NCI-H2196 treated with DMSO at 0.1 percent for 48 hours (cell line): ENCODE data around the gene DGKG.

ENCODE experiments used
- DNase-seq: peaks from one replicate; lab custom pipeline; 2025; ENCODE audit not compliant: unreplicated experiment; lab: John Stamatoyannopoulos, UW

Gene DGKG

DNA sequence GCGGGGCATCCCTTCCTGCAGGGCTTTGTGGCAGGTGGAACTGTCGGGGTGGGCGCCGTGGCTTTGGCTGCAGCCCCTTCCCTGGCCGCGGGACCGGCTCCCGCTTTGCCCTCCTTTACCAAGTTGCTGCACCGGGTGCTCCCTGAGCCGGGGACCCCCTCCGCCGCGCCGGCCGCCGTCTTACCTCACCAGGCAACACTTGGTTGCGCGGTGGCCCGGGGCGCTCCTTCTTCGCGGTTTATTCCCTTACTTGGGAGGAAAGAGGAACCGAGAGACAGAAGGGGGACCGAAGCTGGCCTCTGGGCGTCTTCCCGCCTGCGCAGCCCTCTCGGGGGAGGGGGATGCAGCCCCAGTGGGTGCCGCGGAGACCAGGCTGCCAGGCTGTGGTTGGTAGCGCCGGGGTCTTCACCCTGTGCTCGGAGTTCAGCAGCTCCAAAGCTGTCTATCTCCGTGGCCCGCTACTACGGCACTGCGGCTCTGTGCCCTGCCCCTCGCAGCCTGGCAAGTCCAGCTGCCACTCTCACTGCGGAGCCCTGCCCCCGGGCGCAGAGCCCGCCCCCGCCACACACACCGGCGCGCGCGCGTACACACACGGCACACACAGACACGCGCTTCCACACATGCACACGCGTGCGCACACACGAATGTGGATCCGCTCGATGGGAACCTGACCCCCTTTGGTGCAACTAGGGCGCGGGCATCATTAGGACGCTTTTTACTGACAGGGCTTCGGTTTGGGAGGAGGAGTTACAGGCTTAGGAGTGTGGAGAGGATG lies at the start of gene DGKG:
Gene DGKG (minus strand): TSS at position 473 of the 775 bp plus-strand sequence. CDS start 41,775 bp downstream, outside the sequence.
- no peak for DNase-seq

- no peak for DNase-seq
Measured at GRCh38 chr3:186411089-186411488, 49.1 kb upstream of the DGKG start.

GRCh38 chr3:186406669-186407635 lies 44.9 kb upstream of the DGKG start:
- DNase-seq = no peak

DNA sequence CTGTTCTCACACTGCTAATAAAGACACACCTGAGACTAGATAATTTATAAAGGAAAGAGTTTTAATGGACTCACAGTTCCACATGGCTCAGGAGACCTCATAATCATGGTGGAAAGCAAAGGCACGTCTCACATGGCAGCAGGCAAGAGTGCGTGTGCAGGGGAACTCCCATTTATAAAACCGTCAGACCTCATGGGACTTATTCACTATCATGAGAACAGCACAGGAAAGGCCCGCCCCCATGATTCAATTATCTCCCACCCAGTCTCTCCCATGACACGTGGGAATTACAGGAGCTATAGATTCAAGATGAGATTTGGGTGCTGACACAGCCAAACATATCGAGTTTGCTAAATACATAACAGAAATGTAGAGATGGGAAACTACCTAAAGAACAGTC lies 39.5 kb upstream of the DGKG start:
- DNase-seq = no peak

- no peak for DNase-seq
Measured at GRCh38 chr3:186400662-186401061, 38.6 kb upstream of the DGKG start.

GRCh38 chr3:186400026-186400425 lies 38.0 kb upstream of the DGKG start:
- no peak for DNase-seq

DNA sequence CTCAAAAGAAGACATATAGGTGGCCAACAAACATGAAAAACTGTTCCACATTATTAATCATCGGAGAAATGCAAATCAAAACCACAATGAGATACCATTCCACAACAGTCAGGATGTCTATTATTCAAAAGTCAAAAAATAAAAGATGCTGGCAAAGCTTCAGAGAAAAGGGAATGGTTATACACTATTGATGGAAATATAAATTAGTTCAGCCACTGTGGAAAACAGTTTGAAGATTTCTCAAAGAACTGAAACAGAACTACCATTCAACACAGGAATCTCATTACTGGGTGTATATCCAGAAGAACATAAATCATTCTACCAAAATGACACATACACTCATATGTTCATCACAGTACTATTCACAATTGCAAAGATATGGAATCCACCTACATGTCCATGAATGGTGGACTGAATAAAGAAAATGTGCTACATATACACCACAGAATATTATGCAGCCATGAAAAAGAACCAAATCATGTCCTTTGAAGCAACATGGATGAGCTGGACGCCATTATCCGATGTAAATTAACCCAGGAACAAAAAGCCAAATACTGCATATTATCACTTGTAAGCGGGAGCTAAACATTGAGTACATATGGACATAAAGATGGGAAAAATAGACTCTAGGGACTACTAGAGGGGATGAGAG lies 32.7 kb upstream of the DGKG start:
- no peak for DNase-seq

DNA sequence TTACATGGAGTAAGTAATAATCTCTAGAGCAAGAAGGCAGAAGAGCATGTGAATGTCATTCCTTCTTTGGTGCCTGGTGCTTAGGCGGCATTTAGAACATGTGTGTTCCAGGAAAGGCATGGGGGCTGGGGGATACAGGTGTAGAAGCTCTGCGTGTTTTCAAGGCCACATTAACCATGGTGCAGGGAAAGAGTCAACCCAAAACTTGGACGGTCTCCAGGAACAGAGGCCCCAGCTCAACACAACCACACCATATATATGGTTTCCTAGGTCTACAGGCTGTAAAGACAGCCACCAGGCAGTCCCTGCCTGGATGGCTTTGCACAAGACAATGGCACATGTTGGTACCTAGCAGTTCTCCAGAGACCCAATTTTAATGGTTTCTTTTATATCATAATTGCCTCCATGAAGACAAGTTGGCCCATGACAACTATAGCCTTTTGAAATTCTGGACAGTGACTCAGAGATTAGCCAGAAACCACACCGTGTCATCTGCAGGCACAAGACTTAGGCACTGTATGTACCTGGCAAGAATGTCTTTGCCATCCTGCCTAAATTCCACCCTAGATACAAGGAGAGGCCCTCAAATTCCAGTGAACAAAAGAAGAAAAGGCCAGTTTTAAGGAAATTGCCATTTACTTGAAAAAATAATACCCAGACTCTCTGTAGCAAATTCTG lies 25.0 kb upstream of the DGKG start:
- no peak for DNase-seq

DNA sequence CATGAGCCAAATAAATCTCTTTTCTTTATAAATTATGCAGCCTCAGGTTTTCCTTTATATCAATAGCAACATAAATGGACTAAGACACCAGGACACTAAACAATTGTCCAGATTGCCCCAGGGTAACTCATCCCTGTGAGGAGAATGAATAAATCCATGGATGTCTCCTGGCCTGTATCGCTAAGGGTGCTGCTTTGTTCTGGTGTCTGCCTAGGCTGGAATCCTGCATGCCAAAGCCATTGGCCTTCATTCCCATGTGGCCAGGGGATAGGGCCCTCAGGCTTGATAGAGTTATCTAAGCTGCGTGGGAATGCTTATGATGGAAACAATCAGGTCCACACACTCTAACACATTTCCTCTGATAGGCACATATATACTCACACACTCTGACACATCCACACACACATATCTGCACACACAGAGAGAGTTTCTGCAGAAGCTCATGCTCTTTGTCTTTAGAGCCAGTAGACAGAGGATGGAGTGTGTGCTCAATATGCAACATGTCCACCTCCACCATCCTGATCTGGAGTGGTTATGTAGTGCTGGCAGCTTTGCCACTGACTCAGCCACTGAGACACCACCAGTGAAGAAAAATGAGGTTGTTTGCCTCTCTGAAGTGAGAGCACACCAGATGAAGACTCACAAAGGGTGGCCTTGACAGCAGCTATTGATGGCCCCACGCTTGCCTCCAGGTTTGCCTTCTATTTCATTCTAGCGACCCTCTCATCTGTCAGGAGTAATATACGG lies 24.0 kb upstream of the DGKG start:
- no peak for DNase-seq

- DNase-seq = no peak
Measured at GRCh38 chr3:186383026-186383993, 21.3 kb upstream of the DGKG start.

- DNase-seq = no peak
Measured at GRCh38 chr3:186382217-186382885, 20.3 kb upstream of the DGKG start.

- no peak for DNase-seq
Measured at GRCh38 chr3:186381424-186382216, 19.6 kb upstream of the DGKG start.

- DNase-seq = no peak
Measured at GRCh38 chr3:186380622-186381380, 18.8 kb upstream of the DGKG start.

GRCh38 chr3:186375443-186375842 lies 13.4 kb upstream of the DGKG start:
- no peak for DNase-seq

DNA sequence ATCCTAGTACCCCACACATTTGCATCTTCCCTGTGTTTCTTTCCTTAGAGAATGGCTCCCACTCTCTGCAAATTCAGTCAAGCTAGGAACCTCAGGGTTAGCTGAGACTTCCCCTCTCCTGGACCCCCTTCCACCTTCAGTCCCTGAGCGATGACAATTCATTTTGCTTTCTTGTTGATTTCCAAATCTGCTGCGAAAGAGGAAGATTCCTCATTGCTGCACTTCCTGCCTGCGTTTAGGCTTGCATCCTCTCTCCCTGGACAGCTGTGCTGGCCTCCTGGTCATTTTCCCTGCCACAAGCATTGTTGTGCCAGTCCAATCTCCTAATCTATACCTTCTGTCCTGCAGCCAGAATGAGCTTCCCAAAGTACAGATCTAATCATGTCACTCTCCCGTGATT lies 12.3 kb upstream of the DGKG start:
- no peak for DNase-seq

- no peak for DNase-seq
Measured at GRCh38 chr3:186369217-186369616, 7.2 kb upstream of the DGKG start.

DNA sequence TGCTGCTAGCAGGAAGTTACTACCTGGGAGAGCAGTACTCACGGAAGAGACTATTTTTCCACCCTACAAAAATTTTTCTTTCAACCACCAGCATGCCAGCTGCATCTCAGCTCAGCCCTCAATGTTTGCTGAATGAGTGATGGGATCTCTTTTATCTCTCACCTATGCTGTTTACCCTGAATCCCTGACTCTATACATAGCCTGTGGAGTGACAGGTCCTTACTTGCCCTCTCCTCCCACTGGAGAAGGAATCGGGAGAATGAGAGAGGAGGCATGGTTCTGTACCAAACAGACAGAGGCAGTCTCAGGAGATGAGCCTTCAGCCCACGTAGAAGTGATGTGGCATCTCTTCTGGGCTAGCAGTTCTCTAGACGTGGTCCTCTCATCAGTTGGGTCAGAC lies 6.7 kb upstream of the DGKG start:
- DNase-seq = no peak
